K562 (cell line): Measurements from ENCODE around the gene PPT2. TPM values are rescaled to one million over a fixed set of nuclear protein-coding genes. Genes with fewer than 3 reads are reported as not detected.

Source experiments
- E2F3 ChIP-seq: fragments of 250-450 bp; sonication (Bioruptor Pico); IDR thresholded peaks from 2 replicates; pipeline ENCODE4 v1.4.0; 2020; ENCODE audit warnings: mild to moderate bottlenecking
- EZH2 ChIP-seq: IDR thresholded peaks from 2 replicates; pipeline ENCODE4 v1.6.1; 2012; ENCODE audit warnings: low read depth, mild to moderate bottlenecking, inconsistent platforms, low read length, borderline replicate concordance
- FOXP1 ChIP-seq: sonication (generic); formaldehyde crosslinking; IDR thresholded peaks from 2 replicates; pipeline ENCODE4 v1.8.0; 2022; ENCODE audit warnings: mild to moderate bottlenecking, missing genetic modification reagents
- FUS ChIP-seq: fragments of 200-400 bp; formaldehyde crosslinking; optimal IDR thresholded peaks from 2 replicates; pipeline ENCODE3; 2017; ENCODE audit warnings: low read depth, low read length
- HOXB6 ChIP-seq: fragments of 250-450 bp; sonication (Bioruptor Pico); IDR thresholded peaks from 2 replicates; pipeline ENCODE4 v1.5.1; 2022; ENCODE audit warnings: mild to moderate bottlenecking, borderline replicate concordance
- NEUROD1 ChIP-seq: fragments of 150-350 bp; IDR thresholded peaks from 2 replicates; pipeline ENCODE4 v1.6.1; 2014; ENCODE audit warnings: borderline replicate concordance, low read length, low read depth; ENCODE audit not compliant: partially characterized antibody
- PHB2 ChIP-seq: fragments of 450-650 bp; IDR thresholded peaks from 2 replicates; pipeline ENCODE4 v1.6.1; 2017; ENCODE audit warnings: low read depth
- POLR2AphosphoS5 ChIP-seq: IDR thresholded peaks from 2 replicates; pipeline ENCODE4 v1.6.1; 2011; ENCODE audit warnings: mild to moderate bottlenecking, low read depth, low read length, moderate library complexity; ENCODE audit not compliant: control insufficient read depth, insufficient read depth
- SIX5 ChIP-seq, 2 experiments: IDR thresholded peaks; 2 replicates each; pipeline ENCODE4 v1.6.1; 2011; ENCODE audit warnings: low read length in 2 of 2, borderline replicate concordance in 1 of 2, low read depth in 1 of 2, mild to moderate bottlenecking in 1 of 2, moderate library complexity in 1 of 2; ENCODE audit not compliant: insufficient read depth in 1 of 2
- TCFL5 ChIP-seq: fragments of 250-450 bp; sonication (Bioruptor Pico); conservative IDR thresholded peaks from 2 replicates; pipeline ENCODE4 v1.6.1; 2021; ENCODE audit warnings: mild to moderate bottlenecking, moderate library complexity, matching md5 sums
- TOE1 ChIP-seq, 2 experiments: fragments of 450-650 bp in 1 of 2; sonication (generic) in 1 of 2; formaldehyde crosslinking in 1 of 2; IDR thresholded peaks; 2 replicates each; pipeline versions ENCODE4 v1.7.1 to v1.8.0; 2016 to 2022; ENCODE audit warnings: borderline replicate concordance in 2 of 2, mild to moderate bottlenecking in 2 of 2, antibody characterized with exemption in 1 of 2, inconsistent platforms in 1 of 2, low read depth in 1 of 2, missing genetic modification reagents in 1 of 2, moderate library complexity in 1 of 2
- ZBED1 ChIP-seq: IDR thresholded peaks from 2 replicates; pipeline ENCODE4 v1.6.1; 2014
- ZBTB49 ChIP-seq: sonication (generic); formaldehyde crosslinking; IDR thresholded peaks from 2 replicates; pipeline ENCODE4 v1.8.0; 2022; ENCODE audit warnings: missing genetic modification reagents, mild to moderate bottlenecking, borderline replicate concordance
- ZNF140 ChIP-seq: fragments of 250-450 bp; sonication (Bioruptor Pico); IDR thresholded peaks from 2 replicates; pipeline ENCODE4 v1.8.0; 2021; ENCODE audit warnings: moderate library complexity, mild to moderate bottlenecking, inconsistent platforms
- ZNF217 ChIP-seq: sonication (generic); formaldehyde crosslinking; IDR thresholded peaks from 2 replicates; pipeline ENCODE4 v1.8.0; 2022; ENCODE audit warnings: mild to moderate bottlenecking, missing genetic modification reagents
- ZNF347 ChIP-seq: fragments of 450-650 bp; formaldehyde crosslinking; IDR thresholded peaks from 2 replicates; pipeline ENCODE4 v1.4.0; 2020; ENCODE audit warnings: low read depth, mild to moderate bottlenecking, moderate library complexity
- ZNF384 ChIP-seq: IDR thresholded peaks from 2 replicates; pipeline ENCODE4 v1.6.1; 2012; ENCODE audit warnings: low read depth, low read length, improper control_type of control experiment
- ZNF695 ChIP-seq: fragments of 450-650 bp; formaldehyde crosslinking; IDR thresholded peaks from 2 replicates; pipeline ENCODE4 v1.4.0; 2020; ENCODE audit warnings: mild to moderate bottlenecking, moderate library complexity
- ZSCAN32 ChIP-seq: fragments of 450-650 bp; formaldehyde crosslinking; IDR thresholded peaks from 2 replicates; pipeline ENCODE4 v1.4.0; 2020; ENCODE audit warnings: mild to moderate bottlenecking, moderate library complexity
- polyA plus RNA-seq, 8 experiments: library from polyadenylated mRNA; depleted of rRNA in 4 of 8; stranded (reverse) in 5 of 8; unstranded in 3 of 8; fragments of >200 nt; fragmentation: Nextera tagmentation in 2 of 8; fragmentation: Illumina TruSeq in 1 of 8; extraction: Ambion mirVana in 2 of 8; extraction: Trizol in 1 of 8; gene quantifications; 2 replicates each; pipeline versions ENCODE4 v1.2.1 to v1.2.3, GENCODE V29; 2011 to 2014; ENCODE audit warnings: inconsistent platforms in 1 of 8, missing spikeins in 1 of 8
- total RNA-seq, 7 experiments: library from RNA; depleted of rRNA in 6 of 7; stranded (reverse); fragments of >200 nt in 6 of 7; fragmentation: Illumina TruSeq in 2 of 7; extraction: Trizol in 2 of 7; gene quantifications; 2 replicates each; pipeline versions ENCODE4 v1.2.1 to v1.2.3, GENCODE V29; 2011 to 2021; ENCODE audit warnings: low replicate concordance in 1 of 7
- TF ChIP-seq, protein P1 (sequence below): sonication (generic); formaldehyde crosslinking; IDR thresholded peaks from 2 replicates; pipeline ENCODE4 v1.9.0; 2022; ENCODE audit warnings: mild to moderate bottlenecking, missing genetic modification reagents
- TF ChIP-seq, protein P2 (sequence below): fragments of 450-650 bp; formaldehyde crosslinking; IDR thresholded peaks from 2 replicates; pipeline ENCODE4 v1.4.0; 2022; ENCODE audit warnings: missing genetic modification characterization
- TF ChIP-seq, protein P3 (sequence below): fragments of 450-650 bp; formaldehyde crosslinking; conservative IDR thresholded peaks from 2 replicates; pipeline ENCODE4 v1.4.0; 2022; ENCODE audit warnings: mild to moderate bottlenecking, missing genetic modification characterization

The PPT2 gene
- total and polyA plus RNA-seq, 9 of the 15 experiments (the other 6 are each of a cell fraction or from before 2014, with no cell fraction given), result 27.4 to 98.8 (median 69.9) TPM

DNA sequence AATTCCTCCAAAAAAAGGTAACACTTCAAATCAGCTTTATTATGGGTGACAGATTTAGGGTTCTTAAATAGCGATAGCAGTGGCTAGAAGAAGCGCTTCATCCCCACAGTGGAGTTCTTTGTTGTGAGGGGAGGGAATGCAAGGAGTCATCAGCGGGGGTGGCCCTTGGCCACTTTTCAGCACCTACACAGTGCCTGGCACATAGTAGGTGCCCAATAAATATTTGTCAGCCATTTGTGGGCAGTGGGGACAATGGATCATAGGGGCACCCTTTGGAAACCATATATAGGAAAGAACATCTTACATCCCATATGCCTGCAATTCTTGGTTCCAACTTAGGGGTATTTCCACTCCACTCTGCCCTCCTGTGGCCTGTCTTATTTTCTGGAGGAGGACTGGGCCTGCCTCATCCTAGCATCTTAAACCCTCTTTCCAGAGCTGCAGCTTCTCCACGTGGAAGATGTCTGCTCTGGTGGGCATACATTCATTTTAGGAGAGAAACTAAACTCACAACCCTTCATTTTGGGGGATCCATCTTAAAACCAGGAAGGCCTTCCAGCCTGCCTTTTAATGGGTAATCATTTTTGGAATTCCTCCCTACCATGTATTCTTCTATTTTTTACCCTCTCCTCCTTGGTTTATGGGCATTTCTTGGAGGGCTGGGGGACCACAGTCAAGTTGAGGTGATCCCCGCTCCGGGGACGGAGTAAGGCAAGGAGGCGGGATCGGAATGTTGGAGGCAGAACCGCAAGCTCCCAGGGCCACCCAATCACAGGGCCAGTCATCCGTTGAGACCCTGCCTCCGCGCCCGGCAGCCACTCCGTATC lies 41.1 kb downstream of the PPT2 start (continued):
- no peak for TF ChIP-seq TCFL5
- TF ChIP-seq ZNF347 (CRISPR knock-in tag), result no peak
- no peak; the same call in 1 of the 2 replicates for TF ChIP-seq ZBED1
- no peak for TF ChIP-seq NEUROD1
- TF ChIP-seq, protein P1, sequence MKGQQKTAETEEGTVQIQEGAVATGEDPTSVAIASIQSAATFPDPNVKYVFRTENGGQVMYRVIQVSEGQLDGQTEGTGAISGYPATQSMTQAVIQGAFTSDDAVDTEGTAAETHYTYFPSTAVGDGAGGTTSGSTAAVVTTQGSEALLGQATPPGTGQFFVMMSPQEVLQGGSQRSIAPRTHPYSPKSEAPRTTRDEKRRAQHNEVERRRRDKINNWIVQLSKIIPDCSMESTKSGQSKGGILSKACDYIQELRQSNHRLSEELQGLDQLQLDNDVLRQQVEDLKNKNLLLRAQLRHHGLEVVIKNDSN (CRISPR knock-in tag), result no peak
- TF ChIP-seq ZNF217 (CRISPR knock-in tag), result no peak
- no peak for TF ChIP-seq FUS
- TF ChIP-seq, protein P2, sequence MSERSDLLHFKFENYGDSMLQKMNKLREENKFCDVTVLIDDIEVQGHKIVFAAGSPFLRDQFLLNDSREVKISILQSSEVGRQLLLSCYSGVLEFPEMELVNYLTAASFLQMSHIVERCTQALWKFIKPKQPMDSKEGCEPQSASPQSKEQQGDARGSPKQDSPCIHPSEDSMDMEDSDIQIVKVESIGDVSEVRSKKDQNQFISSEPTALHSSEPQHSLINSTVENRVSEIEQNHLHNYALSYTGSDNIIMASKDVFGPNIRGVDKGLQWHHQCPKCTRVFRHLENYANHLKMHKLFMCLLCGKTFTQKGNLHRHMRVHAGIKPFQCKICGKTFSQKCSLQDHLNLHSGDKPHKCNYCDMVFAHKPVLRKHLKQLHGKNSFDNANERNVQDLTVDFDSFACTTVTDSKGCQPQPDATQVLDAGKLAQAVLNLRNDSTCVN (CRISPR knock-in tag), result no peak
- peak; percentile 77 for TF ChIP-seq TOE1 (IDR thresholded peaks at IDR 0.05; ENCODE audit: borderline replicate concordance)
- no peak for TF ChIP-seq TOE1 (CRISPR knock-in tag; IDR thresholded peaks at IDR 0.05; ENCODE audit: borderline replicate concordance, low read depth)
- TF ChIP-seq POLR2AphosphoS5, result peak; percentile 34; the same call in 1 of the 2 replicates
- TF ChIP-seq ZNF384, result no peak; the same call in 1 of the 2 replicates
- TF ChIP-seq, protein P3, sequence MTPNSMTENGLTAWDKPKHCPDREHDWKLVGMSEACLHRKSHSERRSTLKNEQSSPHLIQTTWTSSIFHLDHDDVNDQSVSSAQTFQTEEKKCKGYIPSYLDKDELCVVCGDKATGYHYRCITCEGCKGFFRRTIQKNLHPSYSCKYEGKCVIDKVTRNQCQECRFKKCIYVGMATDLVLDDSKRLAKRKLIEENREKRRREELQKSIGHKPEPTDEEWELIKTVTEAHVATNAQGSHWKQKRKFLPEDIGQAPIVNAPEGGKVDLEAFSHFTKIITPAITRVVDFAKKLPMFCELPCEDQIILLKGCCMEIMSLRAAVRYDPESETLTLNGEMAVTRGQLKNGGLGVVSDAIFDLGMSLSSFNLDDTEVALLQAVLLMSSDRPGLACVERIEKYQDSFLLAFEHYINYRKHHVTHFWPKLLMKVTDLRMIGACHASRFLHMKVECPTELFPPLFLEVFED, result peak; percentile 72; the same call in 1 of the 2 replicates
- TF ChIP-seq HOXB6 (CRISPR knock-in tag), result no peak
- TF ChIP-seq FOXP1 (CRISPR knock-in tag), result no peak
- TF ChIP-seq SIX5 (IDR thresholded peaks at IDR 0.05; ENCODE audit: borderline replicate concordance in 1 of 2, insufficient read depth in 1 of 2, low read depth in 1 of 2, low read length in 2 of 2), result no peak
- no peak for TF ChIP-seq ZNF695
- no peak for TF ChIP-seq E2F3
- no peak for TF ChIP-seq ZNF140 (CRISPR knock-in tag)
- TF ChIP-seq ZSCAN32 (CRISPR knock-in tag), result no peak
- no peak; the same call in 1 of the 2 replicates for TF ChIP-seq PHB2
- no peak for TF ChIP-seq EZH2
- TF ChIP-seq ZBTB49 (CRISPR knock-in tag), result 0 out of 2 replicates have a peak, but pooled peaks have one; percentile 29
